H9 (cell line): ENCODE measurements around the gene CDH23. TPM values are rescaled to one million over a fixed set of nuclear protein-coding genes. Genes with fewer than 3 reads are reported as not detected.

Experiments
- DNase-seq: peaks from one replicate; pipeline ENCODE4 v3.0.0-alpha.2; 2017
- H2AFZ ChIP-seq: one replicate; pipeline ENCODE4 v1.6.1; 2013; ENCODE audit warnings: mild to moderate bottlenecking, low read length, control low read depth, moderate library complexity
- H2AK5ac ChIP-seq: 2 replicates; pipeline ENCODE4 v1.6.1; 2013; ENCODE audit warnings: low read length, control low read depth, mixed read lengths; ENCODE audit not compliant: insufficient read length
- H2BK120ac ChIP-seq: one replicate; pipeline ENCODE4 v1.6.1; 2013; ENCODE audit warnings: low read depth, mild to moderate bottlenecking, low read length, control low read depth, inconsistent platforms; ENCODE audit not compliant: poor library complexity, severe bottlenecking
- H2BK12ac ChIP-seq: 2 replicates; pipeline ENCODE4 v1.6.1; 2013; ENCODE audit warnings: low read length, control low read depth, mixed read lengths, low read depth; ENCODE audit not compliant: insufficient read length
- H2BK15ac ChIP-seq: 2 replicates; pipeline ENCODE4 v1.6.1; 2013; ENCODE audit warnings: low read depth, low read length, control low read depth
- H2BK20ac ChIP-seq: one replicate; pipeline ENCODE4 v1.6.1; 2013; ENCODE audit warnings: low read depth, mild to moderate bottlenecking, low read length, control low read depth, inconsistent platforms; ENCODE audit not compliant: poor library complexity, severe bottlenecking
- H2BK5ac ChIP-seq: 2 replicates; pipeline ENCODE4 v1.6.1; 2013; ENCODE audit warnings: low read length, control low read depth, mixed read lengths; ENCODE audit not compliant: insufficient read length
- H3K14ac ChIP-seq: 2 replicates; pipeline ENCODE4 v1.6.1; 2013; ENCODE audit warnings: low read length, control low read depth; ENCODE audit not compliant: insufficient read depth
- H3K18ac ChIP-seq: 2 replicates; pipeline ENCODE4 v1.6.1; 2013; ENCODE audit warnings: low read depth, mild to moderate bottlenecking, mixed read lengths, low read length, control low read depth; ENCODE audit not compliant: insufficient read length
- H3K23ac ChIP-seq: 2 replicates; pipeline ENCODE4 v1.6.1; 2013; ENCODE audit warnings: low read length, control low read depth, mixed read lengths, low read depth; ENCODE audit not compliant: insufficient read length
- H3K23me2 ChIP-seq: 2 replicates; pipeline ENCODE4 v1.6.1; 2013; ENCODE audit warnings: low read depth, mild to moderate bottlenecking, mixed read lengths, low read length, control low read depth; ENCODE audit not compliant: insufficient read length, poor library complexity, severe bottlenecking
- H3K27ac ChIP-seq: 2 replicates; pipeline ENCODE4 v1.5.1; 2013; ENCODE audit warnings: low read length, control low read depth, mixed read lengths, low read depth; ENCODE audit not compliant: insufficient read length
- H3K27me3 ChIP-seq: 2 replicates; pipeline ENCODE4 v1.6.1; 2013; ENCODE audit warnings: low read length, control low read depth, inconsistent platforms; ENCODE audit not compliant: insufficient read depth
- H3K4ac ChIP-seq: 2 replicates; pipeline ENCODE4 v1.6.1; 2013; ENCODE audit warnings: low read depth, mild to moderate bottlenecking, control low read depth, inconsistent platforms, low read length, moderate library complexity
- H3K4me1 ChIP-seq: 2 replicates; pipeline ENCODE4 v1.6.1; 2013; ENCODE audit warnings: low read length, control low read depth, inconsistent platforms; ENCODE audit not compliant: insufficient read depth
- H3K4me2 ChIP-seq: 2 replicates; pipeline ENCODE4 v1.6.1; 2013; ENCODE audit warnings: low read length, control low read depth, mixed read lengths; ENCODE audit not compliant: insufficient read length, insufficient read depth
- H3K56ac ChIP-seq: 2 replicates; pipeline ENCODE4 v1.6.1; 2013; ENCODE audit warnings: low read depth, mild to moderate bottlenecking, mixed read lengths, low read length, control low read depth; ENCODE audit not compliant: insufficient read length
- H3K79me1 ChIP-seq: 2 replicates; pipeline ENCODE4 v1.6.1; 2013; ENCODE audit warnings: low read depth, mild to moderate bottlenecking, moderate library complexity, low read length, control low read depth, inconsistent platforms; ENCODE audit not compliant: insufficient read depth, poor library complexity, severe bottlenecking
- H3K79me2 ChIP-seq: 2 replicates; pipeline ENCODE4 v1.6.1; 2013; ENCODE audit warnings: low read length, control low read depth, inconsistent platforms; ENCODE audit not compliant: insufficient read depth
- H3K9ac ChIP-seq: 2 replicates; pipeline ENCODE4 v1.6.1; 2013; ENCODE audit warnings: low read length, control low read depth, mixed read lengths; ENCODE audit not compliant: insufficient read length; ENCODE audit errors: extremely low read depth
- H3K9me3 ChIP-seq: one replicate; pipeline ENCODE4 v1.6.1; 2013; ENCODE audit warnings: low read depth, low read length, inconsistent platforms; ENCODE audit not compliant: control insufficient read depth
- H3T11ph ChIP-seq: one replicate; pipeline ENCODE4 v1.6.1; 2013; ENCODE audit warnings: mild to moderate bottlenecking, low read length, control low read depth, inconsistent platforms
- H4K20me1 ChIP-seq: one replicate; pipeline ENCODE4 v1.6.1; 2013; ENCODE audit not compliant: control insufficient read depth, insufficient read length, insufficient read depth
- H4K5ac ChIP-seq: 2 replicates; pipeline ENCODE4 v1.6.1; 2013; ENCODE audit warnings: low read depth, mild to moderate bottlenecking, mixed read lengths, low read length, control low read depth; ENCODE audit not compliant: insufficient read length
- H4K8ac ChIP-seq: replicated peaks from 2 replicates; pipeline ENCODE4 v1.6.1; 2013; ENCODE audit warnings: low read length, control low read depth, mixed read lengths, low read depth; ENCODE audit not compliant: insufficient read length
- H4K91ac ChIP-seq: 2 replicates; pipeline ENCODE4 v1.6.1; 2013; ENCODE audit warnings: low read depth, mild to moderate bottlenecking, moderate library complexity, mixed read lengths, low read length, control low read depth; ENCODE audit not compliant: insufficient read length
- H3K27ac Mint-ChIP-seq, 3 experiments: 2 replicates in 2 of 3; 3 replicates in 1 of 3; pipeline ENCODE4 v1.8.0; 2020 to 2021; ENCODE audit warnings: mixed read lengths in 3 of 3, mild to moderate bottlenecking in 1 of 3, moderate library complexity in 1 of 3
- H3K27me3 Mint-ChIP-seq: 2 replicates; pipeline ENCODE4 v1.8.0; 2021; ENCODE audit warnings: low read depth, mild to moderate bottlenecking, moderate library complexity, mixed read lengths
- H3K36me3 Mint-ChIP-seq, 3 experiments: 2 replicates in 2 of 3; 3 replicates in 1 of 3; pipeline ENCODE4 v1.8.0; 2020 to 2021; ENCODE audit warnings: low read depth in 3 of 3, mixed read lengths in 3 of 3; ENCODE audit not compliant: insufficient read depth in 1 of 3
- H3K4me1 Mint-ChIP-seq, 2 experiments: 2 replicates each; pipeline ENCODE4 v1.8.0; 2020; ENCODE audit warnings: mixed read lengths in 2 of 2
- H3K4me3 Mint-ChIP-seq, 2 experiments: 2 replicates in 1 of 2; 3 replicates in 1 of 2; pipeline ENCODE4 v1.8.0; 2020 to 2021; ENCODE audit warnings: mild to moderate bottlenecking in 2 of 2, mixed read lengths in 2 of 2, moderate library complexity in 1 of 2
- H3K9me3 Mint-ChIP-seq, 2 experiments: 2 replicates in 1 of 2; 3 replicates in 1 of 2; pipeline ENCODE4 v1.8.0; 2020; ENCODE audit warnings: mild to moderate bottlenecking in 2 of 2, mixed read lengths in 2 of 2, moderate library complexity in 1 of 2
- CTCF ChIP-seq: fragments of 200-600 bp; sonication (generic); conservative IDR thresholded peaks from 3 replicates; pipeline ENCODE4 v1.8.0; 2021; ENCODE audit warnings: antibody characterized with exemption, mild to moderate bottlenecking
- WGBS: extraction: QIAGEN DNeasy Blood & Tissue Kit; methylation state at CpG from one replicate; pipeline ENCODE4 v1.1.7; 2013; ENCODE audit warnings: missing lambda C conversion rate, low lambda C conversion rate, mixed read lengths; ENCODE audit not compliant: insufficient read length; ENCODE audit errors: extremely low coverage; 5-methylcytosine and 5-hydroxymethylcytosine counted together
- total RNA-seq: library from RNA; stranded (reverse); gene quantifications from 2 replicates; pipeline ENCODE4 v1.2.1, GENCODE V29; 2021

Gene CDH23
- total RNA-seq, 1 experiment from 2014 or later = 2.1 TPM

GRCh38 chr10:71616817-71617654 lies 220.3 kb downstream of the CDH23 start:
- H3K79me2 ChIP-seq = no peaks in the 10 kb centered on the region
- no peak overlapping the region for H3K14ac ChIP-seq
- H3K27me3 Mint-ChIP-seq = peaks cover 11% of the 10 kb centered on the region
- peaks cover 5 to 6% of the 10 kb centered on the region in 2 experiments; a peak in 4 of 5 replicates for H3K9me3 Mint-ChIP-seq
- H3K79me1 ChIP-seq = no peaks in the 10 kb centered on the region
- no peak overlapping the region for H3T11ph ChIP-seq
- DNase-seq = no peak
- H3K56ac ChIP-seq = no peak overlapping the region
- H3K36me3 Mint-ChIP-seq = peaks cover 0 to 11% (median 9%) of the 10 kb centered on the region in 3 experiments; a peak in 4 of 7 replicates
- no peaks in the 10 kb centered on the region for H3K9me3 ChIP-seq
- no peak overlapping the region for H4K8ac ChIP-seq
- H3K4me2 ChIP-seq = no peak overlapping the region
- H3K4me1 Mint-ChIP-seq = peaks cover 25 to 28% of the 10 kb centered on the region in 2 experiments
- no peak for TF ChIP-seq CTCF
- H2BK15ac ChIP-seq = no peak overlapping the region
- no peaks in the 10 kb centered on the region for H3K27me3 ChIP-seq
- no peak overlapping the region for H3K23ac ChIP-seq
- H4K20me1 ChIP-seq = no peaks in the 10 kb centered on the region
- no peak overlapping the region for H3K4ac ChIP-seq
- no peak overlapping the region for H3K9ac ChIP-seq
- WGBS = no CpG with 5 or more reads among the region's 12 CpGs
- no peak overlapping the region for H2AFZ ChIP-seq
- H4K91ac ChIP-seq = no peak overlapping the region
- H3K4me1 ChIP-seq = peaks cover 5% of the 10 kb centered on the region; the same call in 1 of the 2 replicates
- H3K27ac ChIP-seq = no peak overlapping the region
- no peak overlapping the region for H2AK5ac ChIP-seq
- H3K23me2 ChIP-seq = peaks cover 4% of the 10 kb centered on the region
- H3K4me3 Mint-ChIP-seq = no peak overlapping the region
- no peak overlapping the region for H2BK20ac ChIP-seq
- no peak overlapping the region for H3K27ac Mint-ChIP-seq
- H2BK120ac ChIP-seq = no peak overlapping the region
- no peak overlapping the region for H4K5ac ChIP-seq
- H2BK12ac ChIP-seq = no peak overlapping the region
- H2BK5ac ChIP-seq = no peak overlapping the region
- no peak overlapping the region for H3K18ac ChIP-seq
